Thymus (tissue), 11 donors: ENCODE results near the gene CDKL5. TPM values are rescaled to one million over a fixed set of nuclear protein-coding genes. Genes with fewer than 3 reads are reported as not detected.

Experiments
- DNase-seq, 9 donors: peaks; one replicate each; pipeline ENCODE4 v3.0.0-alpha.2; 2013; ENCODE audit warnings: low spot score in 9 of 9, low read depth in 6 of 9, missing footprints in 1 of 9
- H3K27ac ChIP-seq, 2 donors: one replicate each; pipeline ENCODE4 v1.5.1; 2013; ENCODE audit warnings: control low read depth in 1 of 2, low read depth in 1 of 2, low read length in 1 of 2, mild to moderate bottlenecking in 1 of 2, moderate library complexity in 1 of 2
- H3K27me3 ChIP-seq, 2 donors: one replicate each; pipeline ENCODE4 v1.5.1; 2013; ENCODE audit warnings: low read length in 1 of 2; ENCODE audit not compliant: control insufficient read depth in 2 of 2, insufficient read depth in 1 of 2
- H3K36me3 ChIP-seq, 2 donors: one replicate each; pipeline ENCODE4 v1.5.1; 2013; ENCODE audit warnings: low read length in 1 of 2, mild to moderate bottlenecking in 1 of 2, moderate library complexity in 1 of 2; ENCODE audit not compliant: control insufficient read depth in 2 of 2, insufficient read depth in 2 of 2
- H3K4me1 ChIP-seq, 2 donors: one replicate each; pipeline ENCODE4 v1.5.1; 2013; ENCODE audit warnings: low read length in 2 of 2; ENCODE audit not compliant: control insufficient read depth in 2 of 2, insufficient read depth in 2 of 2
- H3K4me3 ChIP-seq, 2 donors: one replicate each; pipeline ENCODE4 v1.5.1; 2013; ENCODE audit warnings: low read length in 2 of 2, control low read depth in 1 of 2, mild to moderate bottlenecking in 1 of 2
- H3K9me3 ChIP-seq, 2 donors: one replicate each; pipeline ENCODE4 v1.5.1; 2013; ENCODE audit warnings: low read length in 1 of 2, mild to moderate bottlenecking in 1 of 2; ENCODE audit not compliant: control insufficient read depth in 2 of 2, insufficient read depth in 1 of 2
- WGBS: extraction: QIAGEN DNeasy Blood & Tissue Kit; methylation state at CpG from one replicate; pipeline ENCODE4 v1.1.7; 2013; 5-methylcytosine and 5-hydroxymethylcytosine counted together
- polyA plus RNA-seq: library from polyadenylated mRNA; stranded (reverse); fragments of 200-250 nt; gene quantifications from one replicate; pipeline ENCODE4 v1.2.3, GENCODE V29; 2013
- total RNA-seq: library from RNA; stranded (reverse); fragments of 120-200 nt; gene quantifications from one replicate; pipeline ENCODE4 v1.2.4, GENCODE V29; 2013
- donor health status: healthy.

CDKL5 gene
- total and polyA plus RNA-seq, 2 donors = 0.98 to 4.5 TPM

GRCh38 chrX:18639280-18639679 lies 213.9 kb downstream of the CDKL5 start:
- no peaks in the 10 kb centered on the region for H3K9me3 ChIP-seq
- no peaks in the 10 kb centered on the region for H3K36me3 ChIP-seq
- no peak overlapping the region for H3K27ac ChIP-seq
- DNase-seq = no peak
- no peaks in the 10 kb centered on the region for H3K4me1 ChIP-seq
- 97% methylated on average over 2 of the region's 2 CpGs for WGBS
- no peaks in the 10 kb centered on the region for H3K27me3 ChIP-seq
- H3K4me3 ChIP-seq = no peak overlapping the region

GRCh38 chrX:18640686-18641085 lies 215.3 kb downstream of the CDKL5 start:
- no peak for DNase-seq
- no peaks in the 10 kb centered on the region for H3K9me3 ChIP-seq
- no peaks in the 10 kb centered on the region for H3K4me1 ChIP-seq
- WGBS = 93% methylated on average over 10 of the region's 10 CpGs
- H3K27ac ChIP-seq = no peak overlapping the region
- H3K27me3 ChIP-seq = no peaks in the 10 kb centered on the region
- no peak overlapping the region for H3K4me3 ChIP-seq
- no peaks in the 10 kb centered on the region for H3K36me3 ChIP-seq

- Histone ChIP-seq H3K9me3 (no peaks in the 10 kb centered on the region), H3K27ac (no peak overlapping the region), H3K27me3 (no peaks in the 10 kb centered on the region), H3K4me1 (no peaks in the 10 kb centered on the region), H3K36me3 (no peaks in the 10 kb centered on the region), H3K4me3 (no peak overlapping the region)
- DNase-seq = no peak
- 94% methylated on average over 3 of the region's 3 CpGs for WGBS
Observed at GRCh38 chrX:18643243-18643642, 217.8 kb downstream of the CDKL5 start.

- H3K9me3 ChIP-seq = no peaks in the 10 kb centered on the region
- no peak overlapping the region for H3K27ac ChIP-seq
- no peaks in the 10 kb centered on the region for H3K36me3 ChIP-seq
- DNase-seq = no peak
- no peak overlapping the region for H3K4me3 ChIP-seq
- 91% methylated on average over 3 of the region's 3 CpGs for WGBS
- H3K4me1 ChIP-seq = no peaks in the 10 kb centered on the region
- no peaks in the 10 kb centered on the region for H3K27me3 ChIP-seq
Observed at GRCh38 chrX:18643853-18644252, 218.4 kb downstream of the CDKL5 start.

GRCh38 chrX:18647621-18648020 lies 222.2 kb downstream of the CDKL5 start:
- Histone ChIP-seq H3K27me3 (no peaks in the 10 kb centered on the region), H3K36me3 (no peaks in the 10 kb centered on the region), H3K9me3 (no peaks in the 10 kb centered on the region), H3K4me3 (no peak overlapping the region), H3K4me1 (no peaks in the 10 kb centered on the region), H3K27ac (no peak overlapping the region)
- no peak for DNase-seq
- WGBS = 80% methylated on average over 4 of the region's 4 CpGs

GRCh38 chrX:18649498-18649951 lies 224.1 kb downstream of the CDKL5 start:
- H3K27me3 ChIP-seq = no peaks in the 10 kb centered on the region
- DNase-seq = no peak
- no peaks in the 10 kb centered on the region for H3K36me3 ChIP-seq
- H3K4me1 ChIP-seq = no peaks in the 10 kb centered on the region
- H3K27ac ChIP-seq = no peak overlapping the region
- no peak overlapping the region for H3K4me3 ChIP-seq
- no peaks in the 10 kb centered on the region for H3K9me3 ChIP-seq
- 91% methylated on average over 9 of the region's 9 CpGs for WGBS

- no peak overlapping the region for H3K27ac ChIP-seq
Observed at GRCh38 chrX:18650662-18651061, 225.3 kb downstream of the CDKL5 start.

GRCh38 chrX:18652636-18653035 lies 227.2 kb downstream of the CDKL5 start:
- Histone ChIP-seq H3K9me3 (no peaks in the 10 kb centered on the region), H3K36me3 (no peaks in the 10 kb centered on the region), H3K4me1 (no peaks in the 10 kb centered on the region), H3K27ac (no peak overlapping the region), H3K27me3 (no peaks in the 10 kb centered on the region), H3K4me3 (no peak overlapping the region)
- DNase-seq = no peak

More at GRCh38 chrX:18650662-18651061, 225.3 kb downstream of the CDKL5 start:
- no peaks in the 10 kb centered on the region for H3K4me1 ChIP-seq
- H3K4me3 ChIP-seq = no peak overlapping the region
- H3K36me3 ChIP-seq = no peaks in the 10 kb centered on the region
- DNase-seq = no peak
- H3K27me3 ChIP-seq = no peaks in the 10 kb centered on the region
- 97% methylated on average over 6 of the region's 6 CpGs for WGBS
- no peaks in the 10 kb centered on the region for H3K9me3 ChIP-seq

- Histone ChIP-seq H3K4me1 (no peaks in the 10 kb centered on the region), H3K9me3 (no peaks in the 10 kb centered on the region), H3K36me3 (no peaks in the 10 kb centered on the region), H3K27me3 (no peaks in the 10 kb centered on the region), H3K27ac (no peak overlapping the region), H3K4me3 (no peak overlapping the region)
- 76% methylated on average over 5 of the region's 5 CpGs for WGBS
- no peak for DNase-seq
Observed at GRCh38 chrX:18654875-18655836, 229.7 kb downstream of the CDKL5 start.
